WERI-Rb-1 (cell line): Measurements from ENCODE around the gene PKHD1.

Experiments used
- DNase-seq: peaks from one replicate; pipeline ENCODE4 v3.0.0-alpha.2; 2020
- H3K27ac ChIP-seq: fragments of 250-450 bp; sonication (Bioruptor Pico); 2 replicates; pipeline ENCODE4 v1.5.1; 2020; ENCODE audit warnings: mild to moderate bottlenecking, moderate library complexity
- H3K27me3 ChIP-seq: fragments of 250-450 bp; sonication (Bioruptor Pico); 2 replicates; pipeline ENCODE4 v1.5.1; 2021; ENCODE audit warnings: mild to moderate bottlenecking, low read depth, moderate library complexity; ENCODE audit not compliant: insufficient read depth, severe bottlenecking
- H3K36me3 ChIP-seq: fragments of 250-450 bp; sonication (Bioruptor Pico); 2 replicates; pipeline ENCODE4 v1.5.1; 2020; ENCODE audit warnings: mild to moderate bottlenecking, moderate library complexity
- H3K4me3 ChIP-seq: 2 replicates; pipeline ENCODE4 v1.5.1; 2011; ENCODE audit warnings: low read depth, mild to moderate bottlenecking, control low read depth, low read length
- H3K9me3 ChIP-seq: fragments of 250-450 bp; sonication (Bioruptor Pico); 2 replicates; pipeline ENCODE4 v1.5.1; 2021; ENCODE audit warnings: mild to moderate bottlenecking, moderate library complexity; ENCODE audit not compliant: severe bottlenecking
- CTCF ChIP-seq: IDR thresholded peaks from 2 replicates; pipeline ENCODE4 v1.5.1; 2011; ENCODE audit warnings: low read depth, mild to moderate bottlenecking, control low read depth, inconsistent platforms, low read length

PKHD1 gene

GRCh38 chr6:51717477-51717876 lies 369.9 kb downstream of the PKHD1 start:
- H3K36me3 ChIP-seq = no peaks in the 10 kb centered on the region
- no peak for DNase-seq
- TF ChIP-seq CTCF = no peak
- no peaks in the 10 kb centered on the region for H3K27me3 ChIP-seq
- H3K27ac ChIP-seq = no peak overlapping the region
- no peaks in the 10 kb centered on the region for H3K9me3 ChIP-seq
- H3K4me3 ChIP-seq = no peak overlapping the region

- Histone ChIP-seq H3K4me3 (no peak overlapping the region), H3K9me3 (no peaks in the 10 kb centered on the region), H3K36me3 (no peaks in the 10 kb centered on the region), H3K27me3 (no peaks in the 10 kb centered on the region), H3K27ac (no peak overlapping the region)
- no peak for DNase-seq
- no peak for TF ChIP-seq CTCF
Measured at GRCh38 chr6:51711876-51712275, 375.5 kb downstream of the PKHD1 start.

- no peaks in the 10 kb centered on the region for H3K36me3 ChIP-seq
- no peak for DNase-seq
- H3K4me3 ChIP-seq = no peak overlapping the region
- no peaks in the 10 kb centered on the region for H3K9me3 ChIP-seq
- H3K27ac ChIP-seq = no peak overlapping the region
- no peak for TF ChIP-seq CTCF
- H3K27me3 ChIP-seq = no peaks in the 10 kb centered on the region
Measured at GRCh38 chr6:51706086-51706485, 381.3 kb downstream of the PKHD1 start.

GRCh38 chr6:51704932-51705540 lies 382.4 kb downstream of the PKHD1 start:
- Histone ChIP-seq H3K27me3 (no peaks in the 10 kb centered on the region), H3K36me3 (no peaks in the 10 kb centered on the region), H3K9me3 (no peaks in the 10 kb centered on the region), H3K4me3 (no peak overlapping the region), H3K27ac (no peak overlapping the region)
- no peak for DNase-seq
- no peak for TF ChIP-seq CTCF

GRCh38 chr6:51702851-51703250 lies 384.6 kb downstream of the PKHD1 start:
- Histone ChIP-seq H3K27ac (no peak overlapping the region), H3K9me3 (no peaks in the 10 kb centered on the region), H3K27me3 (no peaks in the 10 kb centered on the region), H3K36me3 (no peaks in the 10 kb centered on the region), H3K4me3 (no peak overlapping the region)
- no peak for DNase-seq
- TF ChIP-seq CTCF = no peak

GRCh38 chr6:51684603-51685002 lies 402.8 kb downstream of the PKHD1 start:
- Histone ChIP-seq H3K36me3 (no peaks in the 10 kb centered on the region), H3K4me3 (no peak overlapping the region), H3K27me3 (no peaks in the 10 kb centered on the region), H3K9me3 (no peaks in the 10 kb centered on the region), H3K27ac (no peak overlapping the region)
- DNase-seq = no peak
- no peak for TF ChIP-seq CTCF
